Naive B cell (primary cell): ENCODE data around the gene SLC13A3. TPM values are rescaled to one million over a fixed set of nuclear protein-coding genes. Genes with fewer than 3 reads are reported as not detected.

Experiments
- ATAC-seq, 2 donors: fragments of 150-1000 bp; cut with Tn5 transposase; 2 replicates each; pipeline ENCODE4 v1.10.0; 2021; ENCODE audit warnings: low read depth in 2 of 2, mild to moderate bottlenecking in 2 of 2, moderate library complexity in 2 of 2
- DNase-seq: peaks from one replicate; pipeline ENCODE4 v3.0.0; 2022
- H3K27ac Mint-ChIP-seq, 6 donors: one replicate each; pipeline ENCODE4 v1.8.0; 2020 to 2022; ENCODE audit warnings: mild to moderate bottlenecking in 6 of 6, mixed read lengths in 6 of 6, moderate library complexity in 5 of 6, inconsistent platforms in 2 of 6
- H3K27me3 Mint-ChIP-seq, 3 donors: one replicate each; pipeline ENCODE4 v1.8.0; 2021 to 2022; ENCODE audit warnings: mixed read lengths in 3 of 3, mild to moderate bottlenecking in 1 of 3
- H3K36me3 Mint-ChIP-seq, 2 donors: one replicate each; pipeline ENCODE4 v1.8.0; 2020 to 2022; ENCODE audit warnings: mixed read lengths in 2 of 2, inconsistent platforms in 1 of 2, mild to moderate bottlenecking in 1 of 2
- H3K4me1 Mint-ChIP-seq, 3 donors: one replicate each; pipeline ENCODE4 v1.8.0; 2020 to 2022; ENCODE audit warnings: mixed read lengths in 3 of 3, inconsistent platforms in 1 of 3, mild to moderate bottlenecking in 1 of 3, moderate library complexity in 1 of 3
- H3K4me3 Mint-ChIP-seq, 8 donors: one replicate each; pipeline ENCODE4 v1.8.0; 2020 to 2022; ENCODE audit warnings: mild to moderate bottlenecking in 8 of 8, mixed read lengths in 8 of 8, moderate library complexity in 8 of 8, inconsistent platforms in 2 of 8
- H3K9me3 Mint-ChIP-seq, 7 donors: one replicate each; pipeline ENCODE4 v1.8.0; 2020 to 2022; ENCODE audit warnings: mixed read lengths in 7 of 7, mild to moderate bottlenecking in 5 of 7, inconsistent platforms in 2 of 7, moderate library complexity in 1 of 7
- polyA plus RNA-seq, 6 donors: library from polyadenylated mRNA; unstranded; fragments of 300-500 nt; fragmentation: Illumina TruSeq; gene quantifications; one replicate each; pipeline ENCODE4 v1.2.3, GENCODE V29; 2021; ENCODE audit warnings: low read depth in 6 of 6

The SLC13A3 gene
- polyA plus RNA-seq, 6 donors from 2014 or later: 0.53 TPM; not detected in 5

GRCh38 chr20:46634528-46634927, 16.7 kb downstream of the SLC13A3 start:
- Mint-ChIP-seq H3K27ac (no peak overlapping the region), H3K4me1 (no peaks in the 10 kb centered on the region), H3K27me3 (peaks cover 38 to 59% (median 58%) of the 10 kb centered on the region in 3 donors), H3K9me3 (peaks cover 2 to 11% (median 6%) of the 10 kb centered on the region in 7 donors), H3K36me3 (peaks cover 3 to 12% of the 10 kb centered on the region in 2 donors), H3K4me3 (no peak overlapping the region)
- no peak for DNase-seq
- ATAC-seq: no peak

DNA sequence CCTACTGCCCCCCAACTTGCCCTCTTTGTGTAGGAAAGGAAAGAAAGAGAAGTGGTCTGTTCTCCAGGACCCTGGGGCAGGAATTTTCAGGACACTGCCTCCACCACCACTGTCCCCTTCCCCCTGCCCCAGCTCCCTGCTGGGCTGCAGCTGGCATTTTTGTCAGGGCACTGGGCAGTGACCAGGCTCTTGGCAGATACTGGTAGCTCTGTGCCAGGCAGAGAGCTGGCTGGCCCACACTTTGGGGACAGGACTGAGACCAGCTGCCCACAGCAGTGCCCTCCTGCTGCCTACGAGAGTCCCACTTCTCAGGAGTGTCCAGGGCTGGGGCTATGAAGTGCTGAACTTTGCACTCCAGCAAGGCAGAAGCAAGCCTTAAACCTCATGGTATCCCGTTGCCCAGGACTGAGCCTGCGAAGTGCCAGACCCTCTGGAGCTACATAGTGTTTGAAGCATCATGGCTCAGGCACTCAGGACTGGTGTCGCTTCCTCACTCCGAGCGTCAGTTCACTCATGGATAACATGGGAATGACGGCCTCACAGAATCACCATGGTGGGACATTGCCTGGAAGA, 19.3 kb downstream of the SLC13A3 start:
- Mint-ChIP-seq H3K4me1 (no peaks in the 10 kb centered on the region), H3K9me3 (peaks cover 5 to 25% (median 7%) of the 10 kb centered on the region in 7 donors), H3K27me3 (peaks cover 37 to 55% (median 53%) of the 10 kb centered on the region in 3 donors), H3K27ac (no peak overlapping the region), H3K36me3 (peaks cover 4 to 16% of the 10 kb centered on the region in 2 donors), H3K4me3 (no peak overlapping the region)
- no peak for ATAC-seq
- no peak for DNase-seq

GRCh38 chr20:46631212-46631869, 19.9 kb downstream of the SLC13A3 start:
- ATAC-seq (no peak), DNase-seq (no peak)
- Mint-ChIP-seq H3K4me1 (no peaks in the 10 kb centered on the region), H3K36me3 (peaks cover 4 to 22% of the 10 kb centered on the region in 2 donors), H3K27me3 (peaks cover 40 to 61% (median 59%) of the 10 kb centered on the region in 3 donors), H3K27ac (no peak overlapping the region), H3K9me3 (peaks cover 5 to 28% (median 9%) of the 10 kb centered on the region in 7 donors), H3K4me3 (no peak overlapping the region)

- DNase-seq (no peak), ATAC-seq (no peak)
- no peak overlapping the region for H3K27ac Mint-ChIP-seq
- H3K27me3 Mint-ChIP-seq: peaks cover 29 to 59% (median 59%) of the 10 kb centered on the region in 3 donors
- H3K4me1 Mint-ChIP-seq: no peaks in the 10 kb centered on the region
- H3K4me3 Mint-ChIP-seq: peak overlapping the region in 1 of 8 donors; percentile 36
- H3K9me3 Mint-ChIP-seq: peaks cover 8 to 34% (median 13%) of the 10 kb centered on the region in 7 donors
- H3K36me3 Mint-ChIP-seq: peaks cover 4 to 23% of the 10 kb centered on the region in 2 donors
Measured at GRCh38 chr20:46630306-46630705, 21.0 kb downstream of the SLC13A3 start.

DNA sequence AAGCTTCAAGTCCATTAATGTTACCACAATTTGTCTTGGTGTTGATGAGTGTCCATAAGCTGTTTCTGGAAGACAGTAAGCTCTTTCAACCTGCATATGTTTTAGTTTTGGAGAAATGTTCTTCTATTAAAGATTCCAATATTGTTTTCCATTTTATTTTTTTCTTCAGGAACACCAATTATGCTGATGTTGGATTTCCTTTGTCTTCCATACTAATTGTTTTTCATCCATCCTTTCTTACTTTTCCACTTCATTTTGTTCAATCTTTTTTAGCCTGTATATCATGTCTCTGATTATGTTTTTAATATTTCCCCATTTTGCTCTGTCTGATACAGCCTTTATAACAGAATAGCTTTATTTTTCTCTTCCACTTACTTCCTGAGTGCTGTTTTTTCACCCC, 21.9 kb downstream of the SLC13A3 start:
- Mint-ChIP-seq H3K27ac (no peak overlapping the region), H3K9me3 (peaks cover 10 to 44% (median 22%) of the 10 kb centered on the region in 7 donors), H3K4me1 (no peaks in the 10 kb centered on the region), H3K27me3 (peaks cover 29 to 52% (median 51%) of the 10 kb centered on the region in 3 donors), H3K36me3 (peaks cover 5 to 25% of the 10 kb centered on the region in 2 donors), H3K4me3 (no peak overlapping the region)
- ATAC-seq (no peak), DNase-seq (no peak)

GRCh38 chr20:46627234-46627633, 24.0 kb downstream of the SLC13A3 start:
- Mint-ChIP-seq H3K27me3 (peaks cover 30 to 52% (median 48%) of the 10 kb centered on the region in 3 donors), H3K9me3 (peaks cover 16 to 62% (median 31%) of the 10 kb centered on the region in 7 donors), H3K27ac (no peak overlapping the region), H3K4me3 (no peak overlapping the region), H3K36me3 (peaks cover 11 to 32% of the 10 kb centered on the region in 2 donors), H3K4me1 (no peaks in the 10 kb centered on the region)
- ATAC-seq (no peak), DNase-seq (no peak)

- Mint-ChIP-seq H3K4me1 (no peaks in the 10 kb centered on the region), H3K9me3 (peaks cover 16 to 63% (median 31%) of the 10 kb centered on the region in 7 donors), H3K27ac (no peak overlapping the region), H3K36me3 (peaks cover 11 to 32% of the 10 kb centered on the region in 2 donors), H3K4me3 (no peak overlapping the region), H3K27me3 (peaks cover 30 to 52% (median 52%) of the 10 kb centered on the region in 3 donors)
- ATAC-seq (no peak), DNase-seq (no peak)
Measured at GRCh38 chr20:46626758-46627157, 24.5 kb downstream of the SLC13A3 start.

- Mint-ChIP-seq H3K36me3 (peaks cover 11 to 32% of the 10 kb centered on the region in 2 donors), H3K9me3 (peaks cover 16 to 63% (median 31%) of the 10 kb centered on the region in 7 donors), H3K27me3 (peaks cover 25 to 46% (median 46%) of the 10 kb centered on the region in 3 donors), H3K4me1 (no peaks in the 10 kb centered on the region), H3K4me3 (no peak overlapping the region), H3K27ac (no peak overlapping the region)
- ATAC-seq (no peak), DNase-seq (no peak)
Measured at GRCh38 chr20:46625875-46626373, 25.3 kb downstream of the SLC13A3 start.

DNA sequence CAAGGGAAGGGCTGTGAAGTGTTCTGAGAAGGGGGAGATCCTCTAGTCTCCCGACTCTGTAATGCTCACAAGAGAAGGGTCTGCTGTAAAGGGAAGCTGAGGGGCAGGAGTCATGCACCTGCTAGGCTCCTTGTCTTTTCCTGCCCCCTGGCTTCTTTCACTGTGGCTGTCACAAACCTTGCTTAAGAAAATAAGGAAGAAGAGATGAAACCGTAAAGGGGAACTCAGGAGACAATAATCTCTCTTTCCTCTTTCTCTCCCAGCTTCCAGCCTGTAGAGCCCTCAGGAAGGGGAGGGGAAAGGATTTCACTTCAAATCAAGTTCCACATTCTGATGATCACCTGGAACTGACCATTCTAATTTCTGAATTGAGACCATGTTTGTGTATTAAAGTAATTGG, 26.3 kb downstream of the SLC13A3 start:
- peaks cover 12 to 58% (median 29%) of the 10 kb centered on the region in 7 donors for H3K9me3 Mint-ChIP-seq
- H3K36me3 Mint-ChIP-seq: peaks cover 11 to 24% of the 10 kb centered on the region in 2 donors
- no peak overlapping the region for H3K4me3 Mint-ChIP-seq
- DNase-seq (no peak), ATAC-seq (no peak)
- no peak overlapping the region for H3K27ac Mint-ChIP-seq
- H3K27me3 Mint-ChIP-seq: peaks cover 20 to 47% (median 37%) of the 10 kb centered on the region in 3 donors
- H3K4me1 Mint-ChIP-seq: no peaks in the 10 kb centered on the region

DNA sequence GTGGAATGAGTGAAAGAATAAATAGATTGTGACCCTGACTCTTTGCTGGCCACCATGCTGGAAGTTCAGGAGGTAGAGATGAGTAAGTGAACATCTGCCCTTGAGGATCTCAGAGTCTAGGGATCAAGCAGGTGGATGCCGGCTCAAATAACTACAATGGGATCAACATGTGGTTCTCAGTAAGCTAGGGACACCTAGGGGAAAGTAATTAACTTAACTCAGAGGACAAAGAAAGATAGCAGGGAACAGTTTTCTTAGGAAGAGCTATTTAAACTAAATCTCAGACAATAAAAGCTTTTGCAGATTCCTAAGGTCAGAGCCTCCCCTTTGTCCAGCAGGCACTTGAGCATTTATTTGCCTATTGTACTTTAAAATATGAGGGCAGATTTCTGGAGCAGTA, 29.1 kb downstream of the SLC13A3 start:
- H3K4me1 Mint-ChIP-seq: no peaks in the 10 kb centered on the region
- peaks cover 16 to 45% (median 25%) of the 10 kb centered on the region in 7 donors for H3K9me3 Mint-ChIP-seq

DNA sequence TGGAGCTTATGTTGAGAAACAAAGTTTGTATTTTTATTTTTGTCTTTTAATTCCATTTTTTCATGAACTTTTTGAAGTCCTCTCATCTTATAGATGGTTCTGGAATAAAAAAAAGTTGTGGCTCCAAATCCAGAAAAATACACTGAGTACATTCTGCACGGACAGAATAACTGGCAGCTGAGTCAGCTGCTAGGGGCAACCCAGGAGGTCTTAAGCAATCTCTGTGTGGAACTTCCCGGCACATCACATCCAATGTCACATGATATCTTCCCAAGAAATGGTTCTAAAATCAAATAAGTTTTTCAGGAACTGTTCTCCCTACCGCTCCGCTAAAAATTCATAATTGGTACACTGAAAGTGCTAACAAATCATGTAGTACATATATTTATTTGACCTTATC, 29.8 kb downstream of the SLC13A3 start:
- Mint-ChIP-seq H3K9me3 (peaks cover 16 to 40% (median 25%) of the 10 kb centered on the region in 7 donors), H3K4me1 (no peaks in the 10 kb centered on the region), H3K36me3 (peaks cover 6 to 11% of the 10 kb centered on the region in 2 donors), H3K4me3 (no peak overlapping the region), H3K27me3 (peaks cover 24 to 54% (median 36%) of the 10 kb centered on the region in 3 donors), H3K27ac (no peak overlapping the region)
- DNase-seq: no peak
- no peak for ATAC-seq

More for the DNA sequence above, 29.1 kb downstream of the SLC13A3 start:
- Mint-ChIP-seq H3K4me3 (no peak overlapping the region), H3K36me3 (peaks cover 6 to 18% of the 10 kb centered on the region in 2 donors), H3K27me3 (peaks cover 22 to 60% (median 42%) of the 10 kb centered on the region in 3 donors), H3K27ac (no peak overlapping the region)
- no peak for DNase-seq
- ATAC-seq: no peak

DNA sequence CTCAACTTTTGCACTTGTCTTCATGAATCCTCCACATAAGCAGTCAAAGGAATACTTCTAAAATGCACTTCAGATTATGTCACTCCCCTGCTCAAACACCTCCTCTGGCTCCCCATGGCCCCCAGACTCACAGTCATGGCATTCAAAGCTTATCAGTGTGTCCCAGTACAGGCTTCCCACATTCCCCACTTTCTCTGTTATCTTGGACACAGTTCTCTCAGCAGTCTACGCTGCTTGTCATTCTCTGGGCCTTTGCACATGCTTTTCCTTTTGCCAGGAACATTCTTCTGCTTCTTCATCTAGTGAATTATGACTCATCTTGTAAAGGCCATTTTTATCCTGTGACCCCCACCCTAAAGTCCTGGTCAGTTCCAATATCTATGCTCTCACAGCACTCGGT, 31.8 kb downstream of the SLC13A3 start:
- ATAC-seq (no peak), DNase-seq (no peak)
- H3K4me3 Mint-ChIP-seq: no peak overlapping the region
- H3K27ac Mint-ChIP-seq: no peak overlapping the region
- H3K9me3 Mint-ChIP-seq: peaks cover 10 to 23% (median 13%) of the 10 kb centered on the region in 7 donors
- no peaks in the 10 kb centered on the region for H3K4me1 Mint-ChIP-seq
- peaks cover 6 to 8% of the 10 kb centered on the region in 2 donors for H3K36me3 Mint-ChIP-seq
- peaks cover 26 to 48% (median 34%) of the 10 kb centered on the region in 3 donors for H3K27me3 Mint-ChIP-seq

DNA sequence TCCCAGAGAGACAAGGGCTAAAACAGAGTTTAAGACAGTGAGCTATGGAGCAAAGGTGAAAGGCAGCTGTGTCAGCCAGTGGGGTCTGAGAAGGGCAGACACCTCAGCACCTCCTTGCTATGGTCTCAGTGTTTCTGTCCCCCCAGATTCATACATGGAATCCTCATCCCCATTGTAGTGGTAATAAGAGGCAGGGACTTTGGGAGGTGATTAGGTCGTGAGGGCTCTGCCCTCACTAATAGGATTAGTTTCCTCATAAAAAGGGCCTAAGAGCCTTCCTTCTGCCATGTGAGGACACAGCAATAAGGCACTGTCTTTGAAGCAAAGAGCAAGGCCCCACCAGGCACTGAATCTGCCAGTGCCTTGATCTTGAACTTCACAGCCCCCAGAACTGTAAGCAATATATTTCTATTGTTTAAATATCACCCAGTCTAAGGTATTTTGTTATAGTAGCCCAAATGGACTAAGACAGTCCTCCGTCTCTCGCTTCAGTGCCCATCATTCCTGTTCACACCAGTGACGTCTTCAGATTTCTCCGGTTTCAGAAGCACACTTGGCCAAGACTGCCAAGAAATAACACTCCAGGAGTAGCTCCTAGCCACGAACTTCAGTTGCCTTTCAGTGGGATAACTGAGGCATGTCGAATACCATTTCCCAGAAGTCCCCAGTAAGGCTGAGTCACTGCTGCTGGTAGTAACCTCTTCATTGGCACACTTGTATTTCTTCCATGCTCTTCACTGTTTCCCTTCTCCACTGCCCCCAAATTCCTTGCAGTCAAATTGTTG, 32.8 kb downstream of the SLC13A3 start:
- Mint-ChIP-seq H3K27ac (no peak overlapping the region), H3K9me3 (peaks cover 3 to 13% (median 7%) of the 10 kb centered on the region in 7 donors), H3K4me3 (no peak overlapping the region), H3K27me3 (peaks cover 28 to 49% (median 37%) of the 10 kb centered on the region in 3 donors), H3K36me3 (no peaks in the 10 kb centered on the region), H3K4me1 (no peaks in the 10 kb centered on the region)
- DNase-seq (no peak), ATAC-seq (no peak)
